Hepatocyte (in vitro differentiated cells): ENCODE data around the gene FLRT2.

Experiments
- EZH2 ChIP-seq: fragments of 200-600 bp; sonication (generic); IDR thresholded peaks from 2 replicates; pipeline ENCODE4 v1.6.1; 2016; ENCODE audit warnings: antibody characterized with exemption, mild to moderate bottlenecking, borderline replicate concordance
- EZH2phosphoT487 ChIP-seq: fragments of 200-600 bp; sonication (generic); IDR thresholded peaks from one replicate; pipeline ENCODE4 v1.6.1; 2018; ENCODE audit warnings: antibody characterized with exemption, mild to moderate bottlenecking, low read depth, moderate library complexity; ENCODE audit not compliant: unreplicated experiment, severe bottlenecking
- TF ChIP-seq, protein P1 (sequence below): fragments of 200-600 bp; sonication (generic); IDR thresholded peaks from 2 replicates; pipeline ENCODE4 v1.5.1; 2016; ENCODE audit warnings: antibody characterized with exemption, mild to moderate bottlenecking; ENCODE audit not compliant: poor library complexity

DNA sequence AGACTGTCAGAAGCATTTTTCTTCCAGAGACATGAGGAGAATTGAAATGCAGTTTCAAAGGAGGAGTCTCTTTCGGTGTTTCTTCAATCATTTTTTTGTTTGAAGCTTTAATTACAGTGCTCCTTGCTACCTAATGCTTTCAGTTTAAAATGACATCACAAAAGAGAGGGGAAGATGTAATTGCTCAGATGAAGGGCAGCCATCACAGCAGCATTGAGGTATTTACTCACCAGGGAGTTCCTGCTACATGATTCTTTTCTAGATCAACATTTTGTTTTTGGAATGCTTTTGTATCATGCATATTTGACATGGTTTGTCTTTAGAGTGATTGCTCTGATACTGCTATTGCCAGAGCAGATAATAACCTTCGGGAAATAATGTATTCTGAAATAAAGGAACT, 28.6 kb downstream of the FLRT2 start:
- TF ChIP-seq, protein P1, sequence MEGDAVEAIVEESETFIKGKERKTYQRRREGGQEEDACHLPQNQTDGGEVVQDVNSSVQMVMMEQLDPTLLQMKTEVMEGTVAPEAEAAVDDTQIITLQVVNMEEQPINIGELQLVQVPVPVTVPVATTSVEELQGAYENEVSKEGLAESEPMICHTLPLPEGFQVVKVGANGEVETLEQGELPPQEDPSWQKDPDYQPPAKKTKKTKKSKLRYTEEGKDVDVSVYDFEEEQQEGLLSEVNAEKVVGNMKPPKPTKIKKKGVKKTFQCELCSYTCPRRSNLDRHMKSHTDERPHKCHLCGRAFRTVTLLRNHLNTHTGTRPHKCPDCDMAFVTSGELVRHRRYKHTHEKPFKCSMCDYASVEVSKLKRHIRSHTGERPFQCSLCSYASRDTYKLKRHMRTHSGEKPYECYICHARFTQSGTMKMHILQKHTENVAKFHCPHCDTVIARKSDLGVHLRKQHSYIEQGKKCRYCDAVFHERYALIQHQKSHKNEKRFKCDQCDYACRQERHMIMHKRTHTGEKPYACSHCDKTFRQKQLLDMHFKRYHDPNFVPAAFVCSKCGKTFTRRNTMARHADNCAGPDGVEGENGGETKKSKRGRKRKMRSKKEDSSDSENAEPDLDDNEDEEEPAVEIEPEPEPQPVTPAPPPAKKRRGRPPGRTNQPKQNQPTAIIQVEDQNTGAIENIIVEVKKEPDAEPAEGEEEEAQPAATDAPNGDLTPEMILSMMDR, result no peak
- no peak for TF ChIP-seq EZH2phosphoT487
- no peak for TF ChIP-seq EZH2
